HG03378 (cell line): Measurements from ENCODE around the gene OBSL1.

Source experiments
- ATAC-seq: cut with Tn5 transposase; IDR thresholded peaks from one replicate; pipeline ENCODE4 v1.9.1; 2021; ENCODE audit warnings: mild to moderate bottlenecking, moderate library complexity; ENCODE audit not compliant: unreplicated experiment

OBSL1 gene

GRCh38 chr2:219571311-219572236 lies at the start of gene OBSL1:
Gene OBSL1, minus strand, starts transcription at chr2:219571539. Its CDS starts 307 bp downstream, at chr2:219571232.
- no peak for ATAC-seq

- no peak for ATAC-seq
These were observed 49.2 kb upstream of the OBSL1 start for GRCh38 chr2:219620546-219620945.

- no peak for ATAC-seq
These were observed 47.9 kb upstream of the OBSL1 start for GRCh38 chr2:219619235-219619634.

DNA sequence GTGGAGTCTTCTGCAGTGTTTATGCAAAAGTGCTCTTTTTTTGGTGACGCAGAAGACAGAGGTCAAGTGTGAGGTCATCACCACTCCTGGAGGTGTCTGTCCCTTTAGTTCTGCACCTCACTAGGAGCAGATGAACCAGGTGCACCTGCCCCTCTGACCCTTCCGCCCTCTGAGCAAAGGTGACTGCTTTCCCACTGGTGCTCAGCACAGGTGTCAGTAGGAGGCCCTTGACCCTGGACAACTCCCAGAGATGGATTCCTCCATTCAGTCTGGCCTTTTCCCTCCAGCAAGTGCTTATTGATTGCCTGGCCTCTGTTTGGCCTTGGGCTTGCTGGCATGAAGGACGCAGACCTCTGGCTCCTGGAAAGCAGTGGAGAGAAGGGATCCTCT lies 47.4 kb upstream of the OBSL1 start:
- no peak for ATAC-seq

GRCh38 chr2:219616550-219616949 lies 45.2 kb upstream of the OBSL1 start:
- no peak for ATAC-seq

GRCh38 chr2:219615894-219616293 lies 44.6 kb upstream of the OBSL1 start:
- no peak for ATAC-seq

DNA sequence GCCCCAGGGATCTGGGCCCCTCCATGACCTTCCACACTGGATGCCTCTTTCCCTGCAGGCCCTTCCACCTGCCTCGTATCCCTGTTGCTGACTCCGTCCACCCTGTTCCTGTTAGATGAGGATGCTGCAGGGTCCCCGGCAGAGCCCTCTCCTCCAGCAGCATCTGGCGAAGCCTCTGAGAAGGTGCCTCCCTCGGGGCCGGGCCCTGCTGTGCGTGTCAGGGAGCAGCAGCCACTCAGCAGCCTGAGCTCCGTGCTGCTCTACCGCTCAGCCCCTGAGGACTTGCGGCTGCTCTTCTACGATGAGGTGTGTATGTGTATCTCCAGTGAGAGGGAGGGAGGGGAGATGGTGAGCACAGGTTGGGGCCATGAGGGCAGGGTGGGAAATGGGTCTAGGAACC lies 43.7 kb upstream of the OBSL1 start:
- no peak for ATAC-seq

- ATAC-seq: no peak
These were observed 42.9 kb upstream of the OBSL1 start for GRCh38 chr2:219614076-219614860.

GRCh38 chr2:219613461-219614070 lies 42.2 kb upstream of the OBSL1 start:
- no peak for ATAC-seq

DNA sequence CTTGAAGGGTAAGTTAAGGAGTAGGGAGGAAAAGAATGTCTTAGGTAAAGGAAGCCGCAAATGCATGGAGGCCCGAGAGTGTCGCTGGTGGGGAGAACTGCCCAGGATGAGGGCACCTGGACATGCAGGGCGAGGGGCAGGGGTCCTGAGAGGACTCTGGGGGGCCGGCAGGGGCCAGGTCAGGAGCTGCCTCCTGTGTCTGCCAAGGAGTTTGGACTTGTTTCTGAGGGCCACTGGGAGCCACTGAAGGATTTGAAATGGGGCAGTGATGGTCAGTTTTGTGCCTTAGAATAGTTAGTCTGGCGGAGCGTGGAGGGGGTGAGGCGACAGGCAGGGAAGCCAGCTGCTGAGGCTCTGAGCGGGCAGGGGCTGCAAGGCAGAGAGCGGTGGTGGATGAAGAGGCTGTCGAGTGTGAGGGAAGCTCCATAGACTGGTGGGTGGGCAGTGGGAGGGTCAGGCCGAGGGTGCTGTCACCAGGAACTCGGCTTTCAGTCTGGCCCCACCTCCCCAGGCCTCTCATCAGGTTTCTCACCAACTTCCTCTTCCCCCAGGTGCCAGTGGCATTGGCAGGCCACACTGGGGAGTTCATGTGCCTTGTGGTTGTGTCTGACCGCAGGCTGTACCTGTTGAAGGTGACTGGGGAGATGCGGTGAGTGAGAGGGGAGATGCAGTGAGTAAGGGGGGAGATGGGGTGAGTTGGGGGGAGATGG lies 41.4 kb upstream of the OBSL1 start:
- ATAC-seq: no peak

DNA sequence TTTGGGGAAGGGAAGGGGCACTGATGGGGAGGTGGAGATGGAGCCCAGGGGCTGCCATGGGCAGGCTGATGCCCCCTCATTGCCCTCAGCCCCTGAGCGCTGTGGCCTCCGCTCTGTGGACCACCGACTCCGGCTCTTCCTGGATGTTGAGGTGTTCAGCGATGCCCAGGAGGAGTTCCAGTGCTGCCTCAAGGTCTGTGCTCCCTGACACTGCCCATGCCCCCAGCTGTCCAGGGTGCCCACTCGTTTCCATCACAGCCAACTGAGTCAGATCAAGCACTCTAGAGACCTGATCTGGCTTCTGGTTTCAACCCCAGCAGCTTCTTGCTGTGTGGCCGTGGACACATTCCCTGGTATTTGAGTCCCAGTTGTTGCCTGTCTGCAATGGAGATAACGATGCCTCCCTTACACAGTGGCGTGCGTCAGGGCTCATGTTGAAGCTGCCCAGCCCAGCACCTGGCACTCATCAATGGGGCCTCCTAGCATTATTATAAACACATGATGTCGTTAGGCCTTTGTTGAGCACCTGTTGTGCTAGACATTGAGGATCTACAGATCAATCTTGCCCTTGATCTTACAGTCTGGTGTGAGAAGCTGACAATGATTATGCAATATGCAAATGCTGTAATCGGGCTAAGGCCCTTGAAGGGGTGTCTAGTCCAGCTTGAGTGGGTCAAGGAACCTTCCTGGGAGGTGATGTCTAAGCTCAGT lies 40.7 kb upstream of the OBSL1 start:
- no peak for ATAC-seq

DNA sequence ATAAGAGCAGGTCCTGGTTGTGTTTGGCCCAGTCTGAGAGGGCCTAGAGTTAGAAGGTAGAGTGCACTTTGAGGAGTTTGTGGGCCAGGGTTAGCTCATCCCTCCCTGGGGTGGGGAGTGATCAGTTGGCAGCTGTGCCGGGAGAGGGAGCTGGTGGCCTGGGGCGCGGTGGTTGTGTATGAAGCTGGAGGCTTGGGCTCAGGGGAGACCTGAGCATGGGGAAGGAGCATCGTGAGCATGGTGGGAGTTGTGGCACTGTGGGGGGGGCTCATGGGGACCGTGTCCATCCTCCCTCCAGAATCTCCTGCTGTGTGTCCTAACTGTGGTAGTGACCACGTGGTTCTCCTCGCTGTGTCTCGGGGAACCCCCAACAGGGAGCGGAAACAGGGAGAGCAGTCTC lies 40.0 kb upstream of the OBSL1 start:
- no peak for ATAC-seq

- ATAC-seq: no peak
These were observed 37.9 kb upstream of the OBSL1 start for GRCh38 chr2:219609149-219609750.

DNA sequence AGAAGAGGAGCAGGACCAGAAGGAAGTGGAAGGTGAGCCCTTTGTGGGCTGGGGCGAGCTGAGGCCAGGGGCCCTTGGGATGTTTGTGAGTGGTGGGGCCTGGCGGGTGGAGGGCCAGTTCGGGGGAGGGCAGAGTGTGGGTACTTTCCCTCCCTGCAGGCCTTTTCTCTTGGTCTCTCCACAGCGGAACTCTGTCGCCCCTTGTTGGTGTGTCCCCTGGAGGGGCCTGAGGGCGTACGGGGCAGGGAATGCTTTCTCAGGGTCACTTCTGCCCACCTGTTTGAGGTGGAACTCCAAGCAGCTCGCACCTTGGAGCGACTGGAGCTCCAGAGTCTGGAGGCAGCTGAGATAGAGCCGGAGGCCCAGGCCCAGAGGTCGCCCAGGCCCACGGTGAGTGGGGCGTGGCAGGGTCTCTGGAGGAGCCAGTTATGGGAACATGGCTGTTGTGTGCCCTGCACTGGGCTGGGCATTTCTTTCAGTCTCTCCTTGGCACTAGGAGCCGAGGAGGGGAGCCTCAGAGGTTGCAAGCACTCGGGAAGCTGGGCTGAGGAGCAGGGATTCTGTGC lies 37.1 kb upstream of the OBSL1 start:
- ATAC-seq: no peak

- no peak for ATAC-seq
These were observed 36.6 kb upstream of the OBSL1 start for GRCh38 chr2:219607931-219608330.

GRCh38 chr2:219605607-219605954 lies 34.2 kb upstream of the OBSL1 start:
- no peak for ATAC-seq

DNA sequence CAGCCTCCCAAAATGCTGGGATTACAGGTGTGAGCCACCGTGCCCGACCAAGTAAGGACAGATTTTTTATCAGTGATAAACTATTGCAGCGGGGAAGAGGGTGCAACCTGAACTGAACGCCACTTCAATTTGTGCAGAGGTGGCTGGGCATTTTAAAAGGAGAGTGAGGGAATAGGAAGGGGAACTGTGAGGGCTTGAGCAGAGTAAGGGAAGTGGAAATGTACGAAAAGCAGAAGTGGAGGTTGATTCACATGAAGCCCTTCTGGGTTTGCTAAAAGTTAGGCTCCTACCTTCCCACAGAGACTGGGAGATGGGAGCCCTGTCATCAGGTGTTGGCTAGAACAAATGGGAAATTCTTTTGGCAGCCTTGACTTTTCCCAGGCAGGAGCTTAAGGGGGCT lies 32.4 kb upstream of the OBSL1 start:
- no peak for ATAC-seq

- ATAC-seq: no peak
These were observed 27.2 kb upstream of the OBSL1 start for GRCh38 chr2:219598308-219599078.
